Measurements from ENCODE around the gene PTPRB. TPM values are rescaled to one million over a fixed set of nuclear protein-coding genes. Genes with fewer than 3 reads are reported as not detected.
A peak's percentile ranks its signal among the peaks of the same experiment; 100 is the strongest.

Gene PTPRB
- total RNA-seq, 1 experiment from 2014 or later, result 1.9 TPM

DNA sequence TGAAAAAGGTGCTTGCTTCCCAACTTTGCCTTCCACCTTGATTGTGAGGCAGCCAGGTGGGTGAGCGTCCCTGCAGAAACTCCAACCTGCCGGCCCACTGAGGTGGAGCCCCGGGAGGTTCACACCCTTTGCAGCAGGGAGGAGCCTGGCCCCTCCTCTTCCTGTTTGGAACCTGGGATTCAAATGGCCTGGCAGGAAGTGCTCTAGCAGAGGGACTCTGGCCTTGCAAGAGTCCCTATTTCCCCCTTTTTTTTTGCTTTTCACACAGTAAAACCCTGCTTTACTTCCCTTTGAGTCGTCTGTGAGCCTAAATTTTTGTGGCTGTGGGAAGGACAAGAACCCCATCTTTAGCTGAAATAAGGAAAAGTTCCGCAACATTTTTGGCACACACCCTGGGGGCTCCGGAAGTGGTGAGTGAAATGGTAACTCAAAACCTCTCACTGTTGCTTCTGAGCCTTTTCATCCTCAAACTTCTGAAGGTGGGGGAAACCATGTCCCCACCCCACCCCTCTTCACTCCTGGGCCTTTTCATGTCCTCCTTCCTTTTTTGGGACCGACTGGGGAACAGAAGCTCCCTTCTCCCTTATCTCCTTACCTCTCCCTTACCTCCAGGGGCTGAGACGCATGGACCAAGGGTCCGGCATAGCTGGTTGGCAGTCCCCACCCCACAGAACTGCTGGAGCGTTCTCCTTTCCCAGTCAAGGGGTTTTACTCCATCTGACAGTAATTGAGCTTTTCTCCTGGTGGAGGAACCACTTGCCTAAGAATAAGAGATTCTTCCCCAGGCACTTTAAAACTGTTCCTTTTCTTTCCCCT is 169.1 kb downstream of the PTPRB start:
- Histone ChIP-seq H3K9me2 (ENCODE audit: insufficient read depth) (no peaks in the 10 kb centered on the region), H3F3A (ENCODE audit: insufficient read depth, low read depth) (0 out of 2 replicates have a peak, but pooled peaks cover 5% of the 10 kb centered on the region), H3K4me1 (replicated peaks; ENCODE audit: insufficient read depth) (no peaks in the 10 kb centered on the region), H3K27me3 (ENCODE audit: insufficient read depth, low read depth) (no peaks in the 10 kb centered on the region), H2AFZ (peak overlapping the region; percentile 82), H4K20me1 (ENCODE audit: insufficient read depth) (no peaks in the 10 kb centered on the region), H3K36me3 (ENCODE audit: low read depth) (no peaks in the 10 kb centered on the region), H3K9me3 (ENCODE audit: insufficient read depth, low read depth) (peaks cover 5% of the 10 kb centered on the region; the same call in 1 of the 2 replicates), H3K27ac (peak overlapping the region; percentile 44), H3K4me3 (peak overlapping the region; percentile 63), H3K4me2 (peak overlapping the region; percentile 70), H3K79me2 (ENCODE audit: low read depth) (peaks cover 48% of the 10 kb centered on the region)
- POLR2A ChIA-PET (ENCODE audit: unreplicated experiment), result no interaction called here
- no peak for TF ChIP-seq EZH2 (IDR thresholded peaks at IDR 0.05; ENCODE audit: low read depth)
- TF ChIP-seq, protein P1, sequence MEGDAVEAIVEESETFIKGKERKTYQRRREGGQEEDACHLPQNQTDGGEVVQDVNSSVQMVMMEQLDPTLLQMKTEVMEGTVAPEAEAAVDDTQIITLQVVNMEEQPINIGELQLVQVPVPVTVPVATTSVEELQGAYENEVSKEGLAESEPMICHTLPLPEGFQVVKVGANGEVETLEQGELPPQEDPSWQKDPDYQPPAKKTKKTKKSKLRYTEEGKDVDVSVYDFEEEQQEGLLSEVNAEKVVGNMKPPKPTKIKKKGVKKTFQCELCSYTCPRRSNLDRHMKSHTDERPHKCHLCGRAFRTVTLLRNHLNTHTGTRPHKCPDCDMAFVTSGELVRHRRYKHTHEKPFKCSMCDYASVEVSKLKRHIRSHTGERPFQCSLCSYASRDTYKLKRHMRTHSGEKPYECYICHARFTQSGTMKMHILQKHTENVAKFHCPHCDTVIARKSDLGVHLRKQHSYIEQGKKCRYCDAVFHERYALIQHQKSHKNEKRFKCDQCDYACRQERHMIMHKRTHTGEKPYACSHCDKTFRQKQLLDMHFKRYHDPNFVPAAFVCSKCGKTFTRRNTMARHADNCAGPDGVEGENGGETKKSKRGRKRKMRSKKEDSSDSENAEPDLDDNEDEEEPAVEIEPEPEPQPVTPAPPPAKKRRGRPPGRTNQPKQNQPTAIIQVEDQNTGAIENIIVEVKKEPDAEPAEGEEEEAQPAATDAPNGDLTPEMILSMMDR (conservative IDR thresholded peaks at IDR 0.05), result no peak
- intact Hi-C loops (cut with micrococcal nuclease; ENCODE audit: unreplicated experiment), result no loop called here
- DNase-seq, result peak in 1 of 2 experiments; percentile 54
- CTCF ChIA-PET, result no interaction called here
- no TSS peak for BruUV-seq (replicated peaks)

DNA sequence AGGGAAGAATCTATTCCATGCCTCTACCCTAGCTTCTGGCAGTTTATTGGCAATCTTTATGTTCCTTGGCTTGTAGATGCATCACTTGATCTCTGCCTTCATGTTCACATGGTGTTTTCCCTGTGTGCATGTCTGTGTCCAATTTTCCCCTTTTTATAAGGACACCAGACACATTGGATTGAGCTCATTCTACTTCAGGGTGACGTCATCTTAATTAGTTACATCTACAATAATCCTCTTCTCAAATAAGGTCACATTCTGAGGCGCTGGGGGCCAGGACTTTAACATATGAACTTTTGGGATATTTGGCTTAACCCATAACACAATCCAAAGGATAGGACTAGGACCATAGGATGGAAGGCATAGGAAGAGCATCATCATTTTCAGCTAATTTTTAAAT is 169.8 kb downstream of the PTPRB start:
- Histone ChIP-seq H3K9me3 (ENCODE audit: insufficient read depth, low read depth) (peaks cover 5% of the 10 kb centered on the region; the same call in 1 of the 2 replicates), H4K20me1 (ENCODE audit: insufficient read depth) (no peaks in the 10 kb centered on the region), H3K36me3 (ENCODE audit: low read depth) (no peaks in the 10 kb centered on the region), H3K27ac (no peak overlapping the region), H3K4me2 (peak overlapping the region; percentile 70), H2AFZ (0 out of 2 replicates have a peak overlapping the region, but pooled peaks have one; percentile 82), H3K4me3 (peak overlapping the region; percentile 63; the same call in 1 of the 2 replicates), H3K79me2 (ENCODE audit: low read depth) (peaks cover 41% of the 10 kb centered on the region), H3K4me1 (replicated peaks; ENCODE audit: insufficient read depth) (no peaks in the 10 kb centered on the region), H3F3A (ENCODE audit: insufficient read depth, low read depth) (0 out of 2 replicates have a peak, but pooled peaks cover 5% of the 10 kb centered on the region), H3K9me2 (ENCODE audit: insufficient read depth) (no peaks in the 10 kb centered on the region), H3K27me3 (ENCODE audit: insufficient read depth, low read depth) (no peaks in the 10 kb centered on the region)
- ChIA-PET CTCF (no interaction called here), POLR2A (ENCODE audit: unreplicated experiment) (no interaction called here)
- intact Hi-C loops (cut with micrococcal nuclease; ENCODE audit: unreplicated experiment), result no loop called here
- no peak for DNase-seq
- no TSS peak for BruUV-seq (replicated peaks)
- TF ChIP-seq, protein P1 (conservative IDR thresholded peaks at IDR 0.05), result no peak
- no peak for TF ChIP-seq EZH2 (IDR thresholded peaks at IDR 0.05; ENCODE audit: low read depth)

DNA sequence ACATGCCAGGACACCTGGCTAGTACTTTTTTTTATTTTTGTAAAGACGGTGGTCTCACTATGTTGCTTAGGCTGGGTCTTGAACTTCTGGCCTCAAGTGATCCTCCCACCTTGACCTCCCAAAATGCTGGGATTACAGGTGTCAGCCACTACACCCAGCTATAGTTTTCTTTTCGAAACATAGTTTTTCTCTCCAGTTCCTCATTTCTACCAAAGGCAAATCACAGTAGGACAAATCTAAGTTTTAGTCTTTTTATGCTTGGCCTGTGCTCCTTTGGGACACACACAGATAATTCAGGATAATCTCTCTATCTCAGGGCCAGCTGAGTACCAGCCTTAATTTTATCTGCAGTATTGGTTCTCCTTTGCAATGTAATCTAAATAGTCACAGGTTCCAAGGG is 170.5 kb downstream of the PTPRB start:
- ChIA-PET POLR2A (ENCODE audit: unreplicated experiment) (no interaction called here), CTCF (no interaction called here)
- no peaks in the 10 kb centered on the region for H3K27me3 ChIP-seq (ENCODE audit: insufficient read depth, low read depth)
- H3K9me2 ChIP-seq (ENCODE audit: insufficient read depth), result no peaks in the 10 kb centered on the region
- 0 out of 2 replicates have a peak, but pooled peaks cover 5% of the 10 kb centered on the region for H3F3A ChIP-seq (ENCODE audit: insufficient read depth, low read depth)
- H3K27ac ChIP-seq, result no peak overlapping the region
- TF ChIP-seq, protein P1 (conservative IDR thresholded peaks at IDR 0.05), result no peak
- no peak for TF ChIP-seq EZH2 (IDR thresholded peaks at IDR 0.05; ENCODE audit: low read depth)
- H3K4me3 ChIP-seq, result no peak overlapping the region
- BruUV-seq (replicated peaks), result no TSS peak
- H3K79me2 ChIP-seq (ENCODE audit: low read depth), result peaks cover 38% of the 10 kb centered on the region
- H2AFZ ChIP-seq, result no peak overlapping the region
- no peak overlapping the region for H3K4me2 ChIP-seq
- intact Hi-C loops (cut with micrococcal nuclease; ENCODE audit: unreplicated experiment), result no loop called here
- H3K9me3 ChIP-seq (ENCODE audit: insufficient read depth, low read depth), result peaks cover 5% of the 10 kb centered on the region; the same call in 1 of the 2 replicates
- no peak for DNase-seq
- H3K4me1 ChIP-seq (replicated peaks; ENCODE audit: insufficient read depth), result no peaks in the 10 kb centered on the region
- H3K36me3 ChIP-seq (ENCODE audit: low read depth), result no peaks in the 10 kb centered on the region
- H4K20me1 ChIP-seq (ENCODE audit: insufficient read depth), result no peaks in the 10 kb centered on the region

All from PC-9 (cell line).